HepG2 (cell line): Measurements from ENCODE around the gene PCGF2. TPM values are rescaled to one million over a fixed set of nuclear protein-coding genes. Genes with fewer than 3 reads are reported as not detected.

Source experiments
- BCL3 ChIP-seq: sonication (generic); formaldehyde crosslinking; IDR thresholded peaks from 2 replicates; pipeline ENCODE4 v1.5.1; 2020; ENCODE audit warnings: mild to moderate bottlenecking, missing genetic modification reagents, moderate library complexity
- BRF2 ChIP-seq: sonication (generic); formaldehyde crosslinking; IDR thresholded peaks from 2 replicates; pipeline ENCODE4 v1.8.1; 2022; ENCODE audit warnings: mild to moderate bottlenecking, missing genetic modification reagents
- CC2D1A ChIP-seq: sonication (generic); formaldehyde crosslinking; IDR thresholded peaks from 2 replicates; pipeline ENCODE4 v1.8.1; 2023; ENCODE audit warnings: mild to moderate bottlenecking, missing genetic modification reagents
- CSRNP2 ChIP-seq: sonication (generic); formaldehyde crosslinking; conservative IDR thresholded peaks from 2 replicates; pipeline ENCODE4 v1.8.0; 2022; ENCODE audit warnings: low read depth, missing genetic modification reagents
- EEA1 ChIP-seq: sonication (generic); formaldehyde crosslinking; IDR thresholded peaks from 2 replicates; pipeline ENCODE4 v1.5.1; 2020; ENCODE audit warnings: mild to moderate bottlenecking, missing genetic modification reagents, borderline replicate concordance
- FOXO4 ChIP-seq: sonication (generic); formaldehyde crosslinking; conservative IDR thresholded peaks from 2 replicates; pipeline ENCODE4 v1.8.1; 2023; ENCODE audit warnings: missing genetic modification reagents
- HDAC2 ChIP-seq: sonication (generic); formaldehyde crosslinking; IDR thresholded peaks from 2 replicates; pipeline ENCODE4 v1.4.0; 2020; ENCODE audit warnings: missing genetic modification reagents
- MEIS1 ChIP-seq: sonication (generic); formaldehyde crosslinking; IDR thresholded peaks from 2 replicates; pipeline ENCODE4 v1.9.0; 2021; ENCODE audit warnings: mild to moderate bottlenecking, missing genetic modification reagents, moderate library complexity, borderline replicate concordance
- TBX3 ChIP-seq: fragments of 450-650 bp; IDR thresholded peaks from 2 replicates; pipeline ENCODE4 v1.6.1; 2017; ENCODE audit warnings: antibody characterized with exemption, mild to moderate bottlenecking, inconsistent platforms, borderline replicate concordance
- TCF7L2 ChIP-seq: IDR thresholded peaks from 2 replicates; pipeline ENCODE4 v1.6.1; 2011; ENCODE audit warnings: mild to moderate bottlenecking, low read depth, low read length, moderate library complexity
- TEAD3 ChIP-seq: optimal IDR thresholded peaks from 2 replicates; pipeline ENCODE3; 2016; ENCODE audit warnings: borderline replicate concordance
- TOPORS ChIP-seq: sonication (generic); formaldehyde crosslinking; IDR thresholded peaks from 2 replicates; pipeline ENCODE4 v1.8.0; 2023; ENCODE audit warnings: mild to moderate bottlenecking, missing genetic modification reagents
- ZNF20 ChIP-seq: sonication (generic); formaldehyde crosslinking; IDR thresholded peaks from 2 replicates; pipeline ENCODE4 v1.4.0; 2020; ENCODE audit warnings: mild to moderate bottlenecking, moderate library complexity, missing genetic modification reagents
- ZNF235 ChIP-seq: sonication (generic); formaldehyde crosslinking; IDR thresholded peaks from 2 replicates; pipeline ENCODE4 v1.8.1; 2023; ENCODE audit warnings: mild to moderate bottlenecking, missing genetic modification reagents, borderline replicate concordance
- ZNF724P ChIP-seq: sonication (generic); formaldehyde crosslinking; IDR thresholded peaks from 2 replicates; pipeline ENCODE4 v1.8.0; 2022; ENCODE audit warnings: missing genetic modification reagents, borderline replicate concordance
- ZNF883 ChIP-seq: sonication (generic); formaldehyde crosslinking; IDR thresholded peaks from 2 replicates; pipeline ENCODE4 v1.5.1; 2020; ENCODE audit warnings: mild to moderate bottlenecking, missing genetic modification reagents; ENCODE audit errors: not compliant biosample characterization
- polyA plus RNA-seq, 8 experiments: library from polyadenylated mRNA; depleted of rRNA in 3 of 8; stranded (reverse) in 7 of 8; unstranded in 1 of 8; fragments of >200 nt; fragmentation: Illumina TruSeq in 4 of 8; extraction: Trizol in 4 of 8; gene quantifications; 2 replicates each; pipeline versions ENCODE4 v1.2.1 to v1.2.3, GENCODE V29; 2011 to 2016; ENCODE audit warnings: low read depth in 4 of 8, missing spikeins in 1 of 8, mixed read lengths in 1 of 8; ENCODE audit not compliant: insufficient read depth in 1 of 8
- total RNA-seq, 5 experiments: library from RNA; depleted of rRNA; stranded (reverse); fragments of >200 nt; fragmentation: Illumina TruSeq; extraction: Trizol; gene quantifications; 2 replicates each; pipeline ENCODE4 v1.2.3, GENCODE V29; 2016; ENCODE audit warnings: low read depth in 1 of 5

The PCGF2 gene
- total and polyA plus RNA-seq, 2 of the 13 experiments (the other 11 are each of a cell fraction or from before 2014, with no cell fraction given) = 11.6 to 29.4 TPM

GRCh38 chr17:38701504-38702165 lies 46.5 kb downstream of the PCGF2 start (continued):
- TF ChIP-seq ZNF235 (CRISPR knock-in tag) (peak; percentile 11; the same call in 1 of the 2 replicates), EEA1 (0 out of 2 replicates have a peak, but pooled peaks have one; percentile 66), HDAC2 (CRISPR knock-in tag) (peak; percentile 49; the same call in 1 of the 2 replicates), BRF2 (CRISPR knock-in tag) (no peak), BCL3 (CRISPR knock-in tag) (no peak), TBX3 (no peak), TOPORS (CRISPR knock-in tag) (no peak), FOXO4 (CRISPR knock-in tag) (peak; percentile 94; the same call in 1 of the 2 replicates), ZNF883 (CRISPR knock-in tag) (no peak), CC2D1A (no peak), ZNF724P (0 out of 2 replicates have a peak, but pooled peaks have one; percentile 18), TCF7L2 (no peak), TEAD3 (CRISPR knock-in tag) (no peak), ZNF20 (CRISPR knock-in tag) (no peak), MEIS1 (CRISPR knock-in tag) (no peak; the same call in 1 of the 2 replicates), CSRNP2 (CRISPR knock-in tag) (no peak)
